OCI-LY7 (cell line): ENCODE results near the gene ERLIN1. TPM values are rescaled to one million over a fixed set of nuclear protein-coding genes. Genes with fewer than 3 reads are reported as not detected.

Experiments used
- BruUV-seq: library from RNA; stranded (reverse); fragments of 400-500 nt; replicated peaks from 2 replicates; lab custom pipeline; 2021; lab: Mats Ljungman, UMichigan
- CTCF ChIA-PET: fragments of 300-600 bp; sonication (Branson Sonifier 250); formaldehyde crosslinking; loops from one replicate; lab custom pipeline; 2022; ENCODE audit warnings: antibody characterized with exemption; ENCODE audit not compliant: unreplicated experiment; lab: Charles Lee
- POLR2A ChIA-PET: fragments of 300-600 bp; sonication (Branson Sonifier 250); formaldehyde crosslinking; loops from one replicate; lab custom pipeline; 2022; ENCODE audit warnings: antibody characterized with exemption; lab: Charles Lee
- DNase-seq: peaks from one replicate; pipeline ENCODE4 v3.0.0-alpha.2; 2015; ENCODE audit warnings: low spot score
- H2AFZ ChIP-seq: fragments of 200-600 bp; sonication (generic), shearing (Covaris generic); 2 replicates; pipeline ENCODE4 v1.6.1; 2014; ENCODE audit warnings: mild to moderate bottlenecking, antibody characterized with exemption, low read length, moderate library complexity
- H3K27ac ChIP-seq: fragments of 200-600 bp; sonication (generic); 2 replicates; pipeline ENCODE4 v1.5.1; 2014; ENCODE audit warnings: mixed run types, low read depth, mild to moderate bottlenecking, moderate library complexity, low read length, inconsistent platforms; ENCODE audit not compliant: poor library complexity, severe bottlenecking
- H3K36me3 ChIP-seq: fragments of 200-600 bp; sonication (generic); 2 replicates; pipeline ENCODE4 v1.6.1; 2014; ENCODE audit warnings: mild to moderate bottlenecking, antibody characterized with exemption, low read length, moderate library complexity, mixed read lengths; ENCODE audit not compliant: insufficient read depth
- H3K4me1 ChIP-seq: fragments of 200-600 bp; sonication (generic); 2 replicates; pipeline ENCODE4 v1.5.1; 2014; ENCODE audit warnings: mild to moderate bottlenecking, low read length; ENCODE audit not compliant: insufficient read depth, poor library complexity, severe bottlenecking
- H3K4me2 ChIP-seq: fragments of 200-600 bp; sonication (generic); 2 replicates; pipeline ENCODE4 v1.6.1; 2014; ENCODE audit warnings: mild to moderate bottlenecking, low read length
- H3K4me3 ChIP-seq: fragments of 200-600 bp; sonication (generic); 2 replicates; pipeline ENCODE4 v1.5.1; 2014; ENCODE audit warnings: mild to moderate bottlenecking, low read depth, low read length; ENCODE audit not compliant: poor library complexity, severe bottlenecking
- H3K79me2 ChIP-seq: fragments of 200-600 bp; sonication (generic); 2 replicates; pipeline ENCODE4 v1.6.1; 2016; ENCODE audit warnings: low read depth, mild to moderate bottlenecking, low read length, moderate library complexity, mixed read lengths; ENCODE audit not compliant: insufficient read depth
- H3K9me2 ChIP-seq: fragments of 200-600 bp; sonication (generic); 2 replicates; pipeline ENCODE4 v1.6.1; 2016; ENCODE audit warnings: mild to moderate bottlenecking, low read length, mixed read lengths; ENCODE audit not compliant: insufficient read depth
- H3K9me3 ChIP-seq: fragments of 200-600 bp; sonication (generic); 2 replicates; pipeline ENCODE4 v1.6.1; 2014; ENCODE audit warnings: mild to moderate bottlenecking, mixed run types, low read length, mixed read lengths
- H4K20me1 ChIP-seq: fragments of 200-600 bp; sonication (generic); 2 replicates; pipeline ENCODE4 v1.6.1; 2014; ENCODE audit warnings: mild to moderate bottlenecking, antibody characterized with exemption, low read length, moderate library complexity, mixed read lengths; ENCODE audit not compliant: insufficient read depth
- CTCF ChIP-seq: fragments of 200-600 bp; sonication (generic); conservative IDR thresholded peaks from 2 replicates; pipeline ENCODE4 v1.5.1; 2014; ENCODE audit warnings: mild to moderate bottlenecking, antibody characterized with exemption, low read length, moderate library complexity, mixed read lengths
- EZH2phosphoT487 ChIP-seq: fragments of 200-600 bp; sonication (generic); IDR thresholded peaks from 2 replicates; pipeline ENCODE4 v1.6.1; 2018; ENCODE audit warnings: low read depth, borderline replicate concordance, mild to moderate bottlenecking, mixed run types, antibody characterized with exemption, low read length, moderate library complexity, mixed read lengths
- intact Hi-C: fragments of 100-400 bp; cut with micrococcal nuclease; formaldehyde crosslinking; loops from one replicate; pipeline ENCODE4 v1.10.0; 2022; ENCODE audit not compliant: unreplicated experiment
- total RNA-seq, 2 experiments: library from RNA; depleted of rRNA in 1 of 2; stranded (reverse); fragments of >200 nt in 1 of 2; shearing (Covaris generic) in 1 of 2; gene quantifications; 2 replicates each; pipeline ENCODE4 v1.2.3, GENCODE V29; 2014 to 2022

Gene ERLIN1
- total RNA-seq, 2 experiments from 2014 or later = 24.1 to 26.7 TPM

- intact Hi-C loops = no loop called here
- Histone ChIP-seq H3K79me2 (no peaks in the 10 kb centered on the region), H4K20me1 (no peaks in the 10 kb centered on the region), H3K9me3 (no peaks in the 10 kb centered on the region), H3K4me2 (no peak overlapping the region), H3K27ac (no peak overlapping the region), H3K4me3 (no peak overlapping the region), H3K36me3 (no peaks in the 10 kb centered on the region), H3K9me2 (no peaks in the 10 kb centered on the region), H3K4me1 (no peaks in the 10 kb centered on the region), H2AFZ (no peak overlapping the region)
- no peak for DNase-seq
- ChIA-PET CTCF (no interaction called here), POLR2A (no interaction called here)
- no TSS peak for BruUV-seq
- TF ChIP-seq EZH2phosphoT487 = no peak
- no peak for TF ChIP-seq CTCF
These were observed 52.0 kb downstream of the ERLIN1 start for GRCh38 chr10:100133801-100134200.

GRCh38 chr10:100132427-100132826, 53.4 kb downstream of the ERLIN1 start:
- no peak overlapping the region for H3K4me3 ChIP-seq
- BruUV-seq = no TSS peak
- TF ChIP-seq EZH2phosphoT487 (no peak), CTCF (no peak)
- H3K9me3 ChIP-seq = no peaks in the 10 kb centered on the region
- intact Hi-C loops = no loop called here
- H3K4me2 ChIP-seq = no peak overlapping the region
- H3K36me3 ChIP-seq = no peaks in the 10 kb centered on the region
- H4K20me1 ChIP-seq = no peaks in the 10 kb centered on the region
- H3K79me2 ChIP-seq = no peaks in the 10 kb centered on the region
- H3K9me2 ChIP-seq = no peaks in the 10 kb centered on the region
- H2AFZ ChIP-seq = no peak overlapping the region
- DNase-seq = no peak
- H3K27ac ChIP-seq = no peak overlapping the region
- H3K4me1 ChIP-seq = no peaks in the 10 kb centered on the region
- CTCF ChIA-PET = interaction anchor here (1.0 kb wide), 1 partner anchor 110 kb away, joined by 3 read pairs; no protein-coding TSS in a partner anchor
- POLR2A ChIA-PET = interaction anchor here (0.7 to 1.9 kb wide), 4 partner anchors 13 to 52 kb away, joined by 3 to 4 read pairs (median 4); no protein-coding TSS in a partner anchor

GRCh38 chr10:100131571-100131970, 54.3 kb downstream of the ERLIN1 start:
- Histone ChIP-seq H3K4me2 (no peak overlapping the region), H3K4me3 (no peak overlapping the region), H2AFZ (no peak overlapping the region), H3K9me2 (no peaks in the 10 kb centered on the region), H3K79me2 (no peaks in the 10 kb centered on the region), H3K36me3 (no peaks in the 10 kb centered on the region), H3K27ac (no peak overlapping the region), H4K20me1 (no peaks in the 10 kb centered on the region), H3K4me1 (no peaks in the 10 kb centered on the region), H3K9me3 (no peaks in the 10 kb centered on the region)
- intact Hi-C loops = no loop called here
- CTCF ChIA-PET = interaction anchor here (1.0 kb wide), 1 partner anchor 111 kb away, joined by 3 read pairs; no protein-coding TSS in a partner anchor
- DNase-seq = no peak
- no TSS peak for BruUV-seq
- TF ChIP-seq EZH2phosphoT487 (no peak), CTCF (no peak)
- POLR2A ChIA-PET = interaction anchor here (0.7 to 1.9 kb wide), 2 partner anchors 13 to 38 kb away, joined by 4 read pairs; no protein-coding TSS in a partner anchor
